ENCODE results near the gene MMP20.

MMP20 gene

GRCh38 chr11:102590276-102591049 is 34.7 kb downstream of the MMP20 start:
- no peak for DNase-seq

- DNase-seq = peak; percentile 85
Observed at GRCh38 chr11:102589047-102589459, 36.1 kb downstream of the MMP20 start.

- no peak for DNase-seq
Observed at GRCh38 chr11:102587722-102588121, 37.4 kb downstream of the MMP20 start.

GRCh38 chr11:102583141-102583873 is 41.8 kb downstream of the MMP20 start:
- no peak for DNase-seq

DNA sequence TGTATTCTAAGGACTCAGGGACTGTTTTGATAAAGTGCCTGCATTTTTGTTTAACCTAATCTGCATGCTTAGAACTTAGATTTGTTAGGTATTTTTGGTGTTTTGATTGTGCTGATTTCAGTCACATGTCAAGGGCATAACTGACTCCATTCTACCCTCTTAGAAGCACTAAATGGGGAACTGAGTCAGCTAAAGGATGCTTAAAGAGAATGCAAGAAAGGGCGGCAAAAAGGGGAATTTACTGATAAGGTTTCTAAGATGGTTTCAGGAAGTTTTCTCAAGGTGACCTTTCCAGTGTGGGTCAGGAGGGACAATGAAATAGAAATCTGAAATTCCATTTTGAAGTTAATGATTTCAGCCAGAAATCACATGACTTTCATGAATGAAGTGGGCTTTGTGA is 43.0 kb downstream of the MMP20 start:
- DNase-seq = no peak

GRCh38 chr11:102581066-102581465 is 44.1 kb downstream of the MMP20 start:
- DNase-seq = no peak

DNA sequence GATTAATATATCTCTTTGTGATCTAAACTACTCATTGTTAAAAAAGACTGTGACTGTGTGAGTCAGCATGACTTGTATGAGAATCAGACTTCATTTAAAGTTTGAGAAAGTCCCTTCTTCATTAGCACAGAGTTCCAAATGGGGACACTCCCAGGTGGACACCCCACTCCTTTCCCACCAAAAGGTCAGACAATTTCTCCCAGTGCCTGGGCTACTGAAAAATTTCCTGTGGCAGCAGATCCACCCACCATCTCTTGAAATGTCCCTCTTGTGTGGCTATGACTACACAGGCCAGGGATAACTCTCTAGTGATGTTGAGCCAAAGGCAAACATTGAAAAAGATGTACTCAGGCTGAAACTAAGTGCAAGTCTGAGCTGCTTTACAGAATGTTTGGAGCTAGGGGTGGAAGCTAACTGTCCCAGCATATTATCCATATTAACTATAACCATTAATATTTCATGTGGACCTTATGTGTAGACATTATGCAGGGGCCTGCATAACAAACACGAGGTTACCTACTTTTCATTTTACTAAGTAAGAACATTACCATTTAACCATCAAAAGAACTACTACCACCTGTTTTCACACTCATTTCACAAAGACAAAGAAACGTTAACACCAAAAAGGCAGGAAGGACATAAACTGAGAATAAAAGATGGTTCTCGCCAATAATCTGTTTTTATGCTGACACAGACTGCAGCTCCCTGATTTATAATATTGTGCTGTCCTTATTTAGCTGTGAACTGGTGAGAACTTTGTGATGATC is 44.8 kb downstream of the MMP20 start:
- DNase-seq = no peak

DNA sequence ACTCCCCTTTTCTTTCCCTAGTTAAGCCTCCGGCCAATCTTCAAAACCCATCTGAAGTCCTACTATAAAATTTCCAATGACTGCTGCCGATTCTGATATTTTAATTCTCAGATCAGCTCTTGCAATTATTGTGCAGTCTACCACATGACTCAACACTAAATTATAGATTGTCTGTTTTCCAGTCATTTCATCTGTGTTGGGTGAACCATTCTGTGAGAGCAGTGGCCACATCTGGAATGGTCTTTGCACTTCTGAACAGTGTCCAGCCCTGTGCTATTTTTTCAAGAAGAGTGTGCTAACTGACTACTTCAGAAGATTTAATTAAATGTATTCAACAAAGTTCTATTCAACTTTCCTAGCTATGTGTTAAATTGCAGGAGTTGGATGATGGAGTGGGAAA is 47.4 kb downstream of the MMP20 start:
- DNase-seq = no peak

DNA sequence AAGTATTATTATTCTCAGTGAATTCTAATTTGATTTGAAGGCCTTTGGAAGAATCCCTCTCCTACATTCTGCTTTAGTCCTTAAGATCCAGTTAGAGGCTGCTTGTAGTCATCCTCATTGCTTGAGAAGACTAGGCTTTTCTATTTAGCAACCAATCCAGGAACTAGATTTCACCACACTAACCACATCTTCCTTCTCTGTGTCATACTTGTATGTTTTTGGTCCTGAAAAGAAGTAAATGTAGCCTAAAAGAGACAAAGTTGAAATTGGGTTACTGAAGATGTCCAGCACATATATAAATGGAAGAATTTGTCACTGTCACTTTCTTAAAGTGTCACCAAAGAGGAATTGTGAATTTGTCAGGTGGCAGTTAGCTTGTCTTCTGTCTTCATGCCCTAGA is 48.0 kb downstream of the MMP20 start:
- DNase-seq = peak; percentile 62

DNA sequence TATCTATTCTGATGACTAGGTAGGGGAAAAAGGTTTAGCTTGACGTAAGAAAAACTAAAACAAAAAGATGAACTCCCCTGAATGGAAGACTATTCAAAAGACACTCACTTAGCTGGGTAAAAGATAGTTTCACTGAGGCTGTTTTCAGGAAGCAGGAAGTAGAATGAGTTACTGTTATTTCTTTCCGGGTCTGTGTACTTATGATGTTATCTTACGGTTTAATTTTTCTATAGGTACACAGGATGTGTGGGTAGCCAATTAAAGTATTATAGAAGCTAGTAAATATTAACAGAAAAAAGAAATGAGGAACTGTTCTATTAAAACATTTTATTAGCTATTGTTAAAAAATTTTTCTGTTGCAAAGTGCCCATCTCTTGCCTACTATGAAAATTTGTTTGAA is 48.8 kb downstream of the MMP20 start:
- DNase-seq = no peak

- no peak for DNase-seq
Observed at GRCh38 chr11:102575012-102575411, 50.1 kb downstream of the MMP20 start.

GRCh38 chr11:102573851-102574250 is 51.3 kb downstream of the MMP20 start:
- no peak for DNase-seq

GRCh38 chr11:102572554-102573220 is 52.4 kb downstream of the MMP20 start:
- no peak for DNase-seq

- DNase-seq = no peak
Observed at GRCh38 chr11:102568851-102569250, 56.3 kb downstream of the MMP20 start.

DNA sequence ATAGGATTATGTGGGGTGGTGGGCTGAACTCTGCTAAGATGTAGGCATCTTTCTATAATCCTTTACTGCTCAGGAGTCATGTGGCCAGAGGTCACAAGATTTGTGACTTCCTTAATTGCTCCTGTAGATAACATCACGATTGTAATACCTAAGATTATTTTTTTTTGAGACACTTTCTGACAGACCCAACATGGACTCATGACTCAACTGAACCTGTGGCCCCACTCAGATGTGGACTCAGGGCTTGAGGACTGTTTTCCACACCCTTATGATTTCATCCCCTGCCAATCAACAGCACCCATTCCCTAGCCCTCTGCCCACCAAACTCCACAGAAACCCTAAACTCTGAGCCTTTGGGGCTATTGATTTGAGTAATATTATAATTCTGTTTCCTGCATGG is 59.0 kb downstream of the MMP20 start:
- DNase-seq = no peak

GRCh38 chr11:102564110-102564509 is 61.0 kb downstream of the MMP20 start:
- DNase-seq = peak; percentile 69

DNA sequence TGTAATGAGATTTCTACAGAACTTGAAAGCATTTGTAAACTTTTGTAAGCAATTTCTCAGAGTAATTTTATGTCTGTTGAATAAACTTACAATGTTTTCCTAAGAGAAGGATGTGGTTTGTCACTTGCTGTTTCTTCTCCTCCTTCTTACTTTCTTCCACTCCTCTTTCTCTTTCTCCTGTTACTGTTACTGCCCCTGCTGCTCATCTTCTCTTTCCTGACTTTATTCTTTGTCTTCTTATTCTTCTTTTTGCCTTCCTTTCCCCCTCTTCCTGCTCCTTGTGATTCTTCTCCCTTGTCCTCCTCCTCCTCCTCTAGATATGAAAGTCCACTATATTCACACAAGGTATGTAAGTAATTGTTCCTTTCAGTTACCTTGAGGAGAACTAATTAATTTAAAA is 63.5 kb downstream of the MMP20 start:
- DNase-seq = no peak

GRCh38 chr11:102560555-102561011 is 64.5 kb downstream of the MMP20 start:
- peak; percentile 63 for DNase-seq

- DNase-seq = no peak
Observed at GRCh38 chr11:102559839-102560238, 65.3 kb downstream of the MMP20 start.

DNA sequence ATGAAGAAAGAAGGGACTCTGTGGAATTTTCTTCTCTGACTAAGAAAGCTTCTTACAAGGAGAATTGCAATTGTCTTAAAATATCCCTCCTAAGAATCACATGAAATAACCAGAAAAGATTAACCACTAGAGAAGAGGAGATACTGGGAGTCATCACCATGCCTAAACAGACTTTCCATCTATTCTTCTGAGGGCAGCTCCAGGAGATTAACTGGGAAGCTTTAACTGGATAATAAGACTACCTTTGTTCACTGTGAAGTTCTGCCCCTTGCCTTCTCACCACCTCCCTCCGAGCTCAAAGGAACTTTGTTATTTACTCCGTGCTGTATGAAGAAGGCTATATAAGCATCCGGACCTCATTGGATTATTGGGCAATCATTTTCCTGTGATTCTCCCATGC is 70.0 kb downstream of the MMP20 start:
- DNase-seq = no peak

GRCh38 chr11:102553835-102554282 is 71.3 kb downstream of the MMP20 start:
- no peak for DNase-seq

- no peak for DNase-seq
Observed at GRCh38 chr11:102552447-102553194, 72.5 kb downstream of the MMP20 start.

Measured in activated CD4-positive, alpha-beta T cell treated with anti-CD3 and anti-CD28 coated beads, Interleukin-2, Interleukin-6, amounts not matched to agents 100 ng/mL and 50 ng/mL, durations not matched to agents 16 hours and 8 hours (primary cell).